A549 treated with CpdA at 1 μM for 4 hours (cell line): Measurements from ENCODE around the gene PRKCZ. TPM values are rescaled to one million over a fixed set of nuclear protein-coding genes. Genes with fewer than 3 reads are reported as not detected.

ENCODE experiments used
- total RNA-seq: library from RNA; stranded (reverse); fragments of 200-300 nt; extraction: Qiagen RNA extraction; gene quantifications from 5 replicates; pipeline ENCODE4 v1.2.3, GENCODE V29; 2022; ENCODE audit warnings: low read depth

PRKCZ gene
- 8.0 to 11.3 TPM (median 9.8 TPM) in 5 replicates for total RNA-seq

GRCh38 chr1:2049718-2050431 lies at the start of gene PRKCZ:
TSS of gene PRKCZ (plus strand) at chr1:2050411. CDS start at chr1:2050631, 220 bp downstream.

GRCh38 chr1:2003541-2004131 lies 46.6 kb upstream of the PRKCZ start, which contains the start of gene CFAP74:
TSS of gene CFAP74 (minus strand) at chr1:2003786. CDS start at chr1:1990956, 12,830 bp downstream.

GRCh38 chr1:2019172-2019543 lies 31.1 kb upstream of the PRKCZ start, which contains the start of gene GABRD:
TSS of gene GABRD (plus strand) at chr1:2019345. CDS start at chr1:2019424, 79 bp downstream.

GRCh38 chr1:2194319-2194897 lies 144.2 kb downstream of the PRKCZ start, which contains the start of gene FAAP20:
TSS of gene FAAP20 (minus strand) at chr1:2194772. CDS start at chr1:2194749, 23 bp downstream.

GRCh38 chr1:2228157-2228594 lies 178.0 kb downstream of the PRKCZ start, which contains the start of gene SKI:
TSS of gene SKI (plus strand) at chr1:2228319. CDS start at chr1:2228767, 448 bp downstream.

Other genes with a start within 250 kb of the PRKCZ start
- 175 to 210 TPM (median 192 TPM) in 5 replicates for gene GNB1, start 159.3 kb upstream of the PRKCZ start, total RNA-seq
- gene CALML6, start 135.2 kb upstream of the PRKCZ start, total RNA-seq: 0.09 to 0.40 TPM (median 0.29 TPM) in 4 of 5 replicates, not detected in the other
- gene TMEM52, start 131.1 kb upstream of the PRKCZ start, total RNA-seq: 0.36 to 1.5 TPM (median 0.83 TPM) in 5 replicates
- gene CFAP74, start 46.6 kb upstream of the PRKCZ start, total RNA-seq: 0.01 TPM in 1 of 5 replicates, not detected in the others
- gene GABRD, start 31.1 kb upstream of the PRKCZ start, total RNA-seq: 0.49 to 0.73 TPM (median 0.56 TPM) in 4 of 5 replicates, not detected in the other
- 35.5 to 61.6 TPM (median 60.0 TPM) in 5 replicates for gene FAAP20, start 144.4 kb downstream of the PRKCZ start, total RNA-seq
- 20.8 to 23.4 TPM (median 21.7 TPM) in 5 replicates for gene SKI, start 177.9 kb downstream of the PRKCZ start, total RNA-seq